Calu3 (cell line): Measurements from ENCODE around the gene TCF4. TPM values are rescaled to one million over a fixed set of nuclear protein-coding genes. Genes with fewer than 3 reads are reported as not detected.

Source experiments
- BruUV-seq: library from RNA; stranded (reverse); fragments of 400-500 nt; replicated peaks from 2 replicates; lab custom pipeline; 2021; lab: Mats Ljungman, UMichigan
- CTCF ChIA-PET: fragments of 300-600 bp; sonication (Branson Sonifier 250); formaldehyde crosslinking; loops from one replicate; lab custom pipeline; 2022; ENCODE audit warnings: antibody characterized with exemption; lab: Charles Lee
- DNase-seq: peaks from one replicate; pipeline ENCODE4 v3.0.0; 2022
- H3K27ac Mint-ChIP-seq: one replicate; pipeline ENCODE4 v1.8.0; 2022; ENCODE audit warnings: mixed read lengths; ENCODE audit not compliant: unreplicated experiment
- H3K27me3 Mint-ChIP-seq: one replicate; pipeline ENCODE4 v1.8.0; 2022; ENCODE audit warnings: mixed read lengths; ENCODE audit not compliant: unreplicated experiment
- H3K36me3 Mint-ChIP-seq: one replicate; pipeline ENCODE4 v1.8.0; 2022; ENCODE audit warnings: mild to moderate bottlenecking, moderate library complexity, mixed read lengths; ENCODE audit not compliant: insufficient read depth, unreplicated experiment
- H3K4me1 Mint-ChIP-seq: one replicate; pipeline ENCODE4 v1.8.0; 2022; ENCODE audit warnings: mild to moderate bottlenecking, low read depth, mixed read lengths; ENCODE audit not compliant: unreplicated experiment
- H3K4me3 Mint-ChIP-seq: one replicate; pipeline ENCODE4 v1.8.0; 2022; ENCODE audit warnings: mild to moderate bottlenecking, low read depth, moderate library complexity, mixed read lengths; ENCODE audit not compliant: unreplicated experiment
- H3K9me3 Mint-ChIP-seq: one replicate; pipeline ENCODE4 v1.8.0; 2022; ENCODE audit warnings: low read depth, mixed read lengths; ENCODE audit not compliant: unreplicated experiment
- intact Hi-C: fragments of 100-400 bp; cut with micrococcal nuclease; formaldehyde crosslinking; loops from one replicate; pipeline ENCODE4 v1.10.0; 2022; ENCODE audit not compliant: unreplicated experiment
- total RNA-seq: library from RNA; stranded (reverse); gene quantifications from 2 replicates; pipeline ENCODE4 v1.2.3, GENCODE V29; 2022
- TF ChIP-seq, protein P1 (sequence below): fragments of 200-600 bp; IDR thresholded peaks from one replicate; pipeline ENCODE4 v1.8.0; 2022; ENCODE audit warnings: antibody characterized with exemption; ENCODE audit not compliant: unreplicated experiment

Gene TCF4
- total RNA-seq, 1 experiment from 2014 or later, result 0.21 TPM

DNA sequence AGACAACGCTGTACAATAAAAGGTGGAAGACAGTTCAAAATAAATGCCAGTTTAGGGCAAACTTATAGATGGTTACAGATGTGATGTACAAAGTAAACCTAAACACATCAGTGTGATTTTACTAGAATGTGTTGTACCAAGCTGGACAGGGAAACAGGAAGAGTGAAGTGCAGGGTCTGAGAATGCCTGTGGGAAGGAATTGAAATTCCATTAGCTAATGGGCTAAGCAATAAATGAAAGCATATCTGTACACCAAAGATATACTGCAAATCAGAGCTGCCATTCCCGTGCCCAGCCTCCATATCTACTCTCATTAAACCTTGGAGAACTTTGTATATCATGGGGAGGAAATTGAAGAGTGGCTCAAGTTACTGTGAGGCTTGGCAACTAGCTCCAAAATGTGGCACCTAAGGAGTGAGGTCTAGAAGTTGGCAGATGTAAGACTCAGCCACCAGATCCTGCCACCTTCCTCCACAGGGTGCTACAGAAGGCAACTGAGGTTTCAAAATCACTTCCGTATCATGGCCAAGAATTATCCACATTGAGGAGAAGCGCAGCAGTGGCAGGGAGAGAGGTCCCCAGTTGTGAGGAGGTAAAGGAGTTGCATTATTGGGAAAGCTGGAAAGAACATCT, 277.8 kb downstream of the TCF4 start:
- H3K27ac Mint-ChIP-seq, result no peak overlapping the region
- no peaks in the 10 kb centered on the region for H3K27me3 Mint-ChIP-seq

DNA sequence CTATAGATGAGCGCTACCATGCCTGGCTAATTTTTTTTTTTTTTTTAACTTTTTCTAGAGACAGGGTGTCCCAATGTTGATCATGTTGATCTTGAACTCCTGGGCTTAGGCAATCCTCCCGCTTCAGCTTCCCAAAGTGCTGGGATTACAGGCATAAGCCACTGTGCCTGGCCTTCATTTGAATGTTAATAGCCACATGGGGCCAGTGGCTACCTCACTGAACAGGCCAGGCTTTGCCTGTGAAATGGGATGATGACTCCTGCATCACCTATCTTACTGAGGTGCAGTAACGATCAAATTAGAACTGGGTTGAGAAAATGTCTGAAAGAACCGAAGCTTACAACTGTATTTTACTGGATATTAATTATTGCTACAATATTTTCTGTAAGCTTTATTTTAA, 278.7 kb downstream of the TCF4 start:
- H3K9me3 Mint-ChIP-seq, result no peaks in the 10 kb centered on the region
- no peaks in the 10 kb centered on the region for H3K27me3 Mint-ChIP-seq
- H3K36me3 Mint-ChIP-seq, result no peaks in the 10 kb centered on the region
- CTCF ChIA-PET, result no interaction called here
- no peak for DNase-seq
- BruUV-seq, result no TSS peak
- H3K27ac Mint-ChIP-seq, result no peak overlapping the region
- intact Hi-C loops, result no loop called here
- H3K4me1 Mint-ChIP-seq, result no peaks in the 10 kb centered on the region
- TF ChIP-seq, protein P1, sequence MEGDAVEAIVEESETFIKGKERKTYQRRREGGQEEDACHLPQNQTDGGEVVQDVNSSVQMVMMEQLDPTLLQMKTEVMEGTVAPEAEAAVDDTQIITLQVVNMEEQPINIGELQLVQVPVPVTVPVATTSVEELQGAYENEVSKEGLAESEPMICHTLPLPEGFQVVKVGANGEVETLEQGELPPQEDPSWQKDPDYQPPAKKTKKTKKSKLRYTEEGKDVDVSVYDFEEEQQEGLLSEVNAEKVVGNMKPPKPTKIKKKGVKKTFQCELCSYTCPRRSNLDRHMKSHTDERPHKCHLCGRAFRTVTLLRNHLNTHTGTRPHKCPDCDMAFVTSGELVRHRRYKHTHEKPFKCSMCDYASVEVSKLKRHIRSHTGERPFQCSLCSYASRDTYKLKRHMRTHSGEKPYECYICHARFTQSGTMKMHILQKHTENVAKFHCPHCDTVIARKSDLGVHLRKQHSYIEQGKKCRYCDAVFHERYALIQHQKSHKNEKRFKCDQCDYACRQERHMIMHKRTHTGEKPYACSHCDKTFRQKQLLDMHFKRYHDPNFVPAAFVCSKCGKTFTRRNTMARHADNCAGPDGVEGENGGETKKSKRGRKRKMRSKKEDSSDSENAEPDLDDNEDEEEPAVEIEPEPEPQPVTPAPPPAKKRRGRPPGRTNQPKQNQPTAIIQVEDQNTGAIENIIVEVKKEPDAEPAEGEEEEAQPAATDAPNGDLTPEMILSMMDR, result no peak
- no peak overlapping the region for H3K4me3 Mint-ChIP-seq

More for the DNA sequence above, 277.8 kb downstream of the TCF4 start:
- Mint-ChIP-seq H3K9me3 (no peaks in the 10 kb centered on the region), H3K4me3 (no peak overlapping the region), H3K36me3 (no peaks in the 10 kb centered on the region), H3K4me1 (no peaks in the 10 kb centered on the region)
- no TSS peak for BruUV-seq
- CTCF ChIA-PET, result no interaction called here
- DNase-seq, result no peak
- TF ChIP-seq, protein P1, result no peak
- intact Hi-C loops, result no loop called here

DNA sequence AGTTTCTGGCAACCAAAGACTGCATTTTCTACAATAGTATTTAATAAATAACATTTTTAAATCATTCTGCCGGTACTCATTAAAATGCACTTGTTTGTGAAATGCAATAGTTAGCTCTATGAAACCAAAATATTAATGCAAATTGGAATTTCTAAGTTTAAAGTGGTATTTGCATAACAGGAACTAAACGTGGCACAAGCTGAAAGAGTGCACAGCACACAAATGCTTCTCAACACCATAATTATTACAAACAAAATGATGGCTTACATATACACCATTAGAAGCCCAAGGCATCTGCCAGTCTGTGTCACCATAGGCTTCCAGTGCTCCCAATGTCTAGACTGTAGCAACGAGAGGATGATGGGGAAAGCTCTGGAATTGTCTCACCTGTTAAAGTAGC, 280.5 kb downstream of the TCF4 start:
- H3K4me1 Mint-ChIP-seq, result no peaks in the 10 kb centered on the region
- no peaks in the 10 kb centered on the region for H3K36me3 Mint-ChIP-seq
- no peaks in the 10 kb centered on the region for H3K27me3 Mint-ChIP-seq
- no peak overlapping the region for H3K4me3 Mint-ChIP-seq
- H3K9me3 Mint-ChIP-seq, result no peaks in the 10 kb centered on the region
- intact Hi-C loops, result no loop called here
- no peak for DNase-seq
- BruUV-seq, result no TSS peak
- TF ChIP-seq, protein P1, result no peak
- no peak overlapping the region for H3K27ac Mint-ChIP-seq
- CTCF ChIA-PET, result no interaction called here

DNA sequence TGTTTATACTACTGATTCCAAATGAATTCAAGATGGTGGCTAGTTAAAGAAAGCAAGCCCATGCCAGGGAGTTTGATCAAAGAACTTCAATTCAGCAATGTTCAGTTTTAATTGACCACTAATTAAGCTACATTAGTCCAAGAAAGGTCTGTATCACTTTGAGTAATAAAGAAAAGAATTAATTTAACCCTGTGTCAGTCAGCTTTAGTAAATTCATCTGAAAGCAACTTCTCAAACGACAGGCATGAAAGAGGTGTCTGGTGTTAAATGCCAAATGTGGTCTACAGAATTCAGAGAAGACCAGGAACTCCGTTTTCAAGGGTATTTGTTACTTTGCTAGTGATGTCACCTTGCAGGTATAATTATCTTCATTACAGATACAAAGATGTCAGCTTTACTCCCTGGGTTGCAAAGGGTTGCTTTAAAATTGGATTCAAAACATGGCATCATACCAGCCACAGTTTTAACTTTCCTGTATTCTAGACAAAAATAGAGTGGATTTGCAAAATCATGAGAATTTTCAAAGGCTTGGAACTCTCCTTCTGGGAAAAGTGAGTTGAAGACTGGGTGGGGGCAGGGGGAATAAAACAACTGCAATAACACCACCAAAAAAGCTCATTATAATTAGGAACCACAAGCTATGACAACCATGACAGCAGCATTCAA, 281.5 kb downstream of the TCF4 start:
- intact Hi-C loops, result no loop called here
- CTCF ChIA-PET, result no interaction called here
- no peak for DNase-seq
- Mint-ChIP-seq H3K27me3 (no peaks in the 10 kb centered on the region), H3K4me1 (no peaks in the 10 kb centered on the region), H3K4me3 (no peak overlapping the region), H3K9me3 (no peaks in the 10 kb centered on the region), H3K36me3 (no peaks in the 10 kb centered on the region), H3K27ac (no peak overlapping the region)
- TF ChIP-seq, protein P1, result no peak
- BruUV-seq, result no TSS peak
